ENCODE results near the gene EFCAB14. TPM values are rescaled to one million over a fixed set of nuclear protein-coding genes. Genes with fewer than 3 reads are reported as not detected.

The EFCAB14 gene
- total and polyA plus RNA-seq, 2 experiments from 2014 or later = 23.3 to 49.0 TPM

DNA sequence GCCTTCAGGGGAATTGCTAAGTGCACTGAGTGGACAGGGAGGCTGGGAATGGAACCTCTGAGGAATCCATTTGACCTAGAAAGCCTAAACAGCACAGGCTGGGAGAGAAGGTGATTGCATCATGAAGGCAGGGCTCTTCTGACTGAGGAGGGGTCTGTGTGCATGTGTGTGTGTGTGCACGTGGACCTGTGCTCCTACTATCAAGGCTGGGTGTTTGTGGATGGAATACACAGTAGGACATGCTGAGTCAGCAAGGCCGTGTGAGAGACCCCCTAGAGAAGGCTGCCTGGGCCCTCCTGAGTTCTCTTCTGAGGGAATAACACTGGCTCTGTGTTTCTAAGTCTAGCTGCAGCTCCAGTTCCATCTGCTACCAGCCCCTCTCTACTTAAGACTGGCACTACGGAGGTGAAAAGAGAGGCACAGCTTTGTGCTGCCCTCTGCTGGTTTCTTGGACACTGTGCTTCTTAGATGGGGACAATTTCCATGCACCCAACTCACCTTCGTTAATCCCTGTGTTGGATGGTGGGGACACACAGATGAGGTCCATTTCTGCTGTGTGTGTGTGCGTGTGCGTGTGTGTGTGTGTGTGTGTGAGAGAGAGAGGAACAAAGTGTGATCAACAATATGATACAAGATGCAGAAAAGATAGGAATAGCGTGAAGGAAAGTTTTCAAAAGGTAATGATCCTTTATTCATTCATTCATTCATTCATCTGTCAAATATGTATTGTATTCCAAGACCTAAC lies 6.2 kb upstream of the EFCAB14 start:
- Histone ChIP-seq H3K4me2 (no peak overlapping the region), H3K79me2 (replicated peaks; ENCODE audit: insufficient read depth) (no peaks in the 10 kb centered on the region), H2AFZ (peak overlapping the region; percentile 88), H3K4me1 (ENCODE audit: insufficient read depth) (no peaks in the 10 kb centered on the region), H3K4me3 (no peak overlapping the region), H4K20me1 (replicated peaks; ENCODE audit: insufficient read depth) (no peaks in the 10 kb centered on the region), H3F3A (replicated peaks; ENCODE audit: low read depth) (no peaks in the 10 kb centered on the region), H3K36me3 (ENCODE audit: insufficient read depth) (no peaks in the 10 kb centered on the region), H3K27me3 (ENCODE audit: insufficient read depth) (no peaks in the 10 kb centered on the region), H3K27ac (ENCODE audit: low read depth) (no peak overlapping the region), H3K9me2 (ENCODE audit: insufficient read depth) (no peaks in the 10 kb centered on the region)
- H3K27ac Mint-ChIP-seq = no peak overlapping the region
- H3K36me3 Mint-ChIP-seq (ENCODE audit: low read depth) = no peaks in the 10 kb centered on the region; the same call in 2 of the 3 replicates
- H3K27me3 Mint-ChIP-seq (ENCODE audit: insufficient read depth, low read depth, poor library complexity) = peaks cover 2% of the 10 kb centered on the region
- H3K4me3 Mint-ChIP-seq = no peak overlapping the region
- H3K4me1 Mint-ChIP-seq = peaks cover 10% of the 10 kb centered on the region
- TF ChIP-seq JUNB (IDR thresholded peaks at IDR 0.05; ENCODE audit: unreplicated experiment) = no peak
- TF ChIP-seq CTCF (conservative IDR thresholded peaks at IDR 0.05; ENCODE audit: low read depth in 2 of 2) = peak; percentile 84 to 97
- TF ChIP-seq STAT1 (IDR thresholded peaks at IDR 0.05; ENCODE audit: unreplicated experiment) = no peak
- peaks cover 6% of the 10 kb centered on the region for H3K9me3 Mint-ChIP-seq
- DNase-seq (ENCODE audit: low spot score) = peak; percentile 91
- ATAC-seq = peak; percentile 98

- Histone ChIP-seq H3K27me3 (ENCODE audit: insufficient read depth) (no peaks in the 10 kb centered on the region), H4K20me1 (replicated peaks; ENCODE audit: insufficient read depth) (no peaks in the 10 kb centered on the region), H3K9me2 (ENCODE audit: insufficient read depth) (no peaks in the 10 kb centered on the region), H3K27ac (ENCODE audit: low read depth) (no peak overlapping the region), H3K4me3 (no peak overlapping the region), H3F3A (replicated peaks; ENCODE audit: low read depth) (no peaks in the 10 kb centered on the region), H3K79me2 (replicated peaks; ENCODE audit: insufficient read depth) (no peaks in the 10 kb centered on the region), H3K4me1 (ENCODE audit: insufficient read depth) (peaks cover 7% of the 10 kb centered on the region; the same call in 1 of the 2 replicates), H2AFZ (peak overlapping the region; percentile 85), H3K36me3 (ENCODE audit: insufficient read depth) (no peaks in the 10 kb centered on the region), H3K4me2 (0 out of 2 replicates have a peak overlapping the region, but pooled peaks have one; percentile 26)
- Mint-ChIP-seq H3K4me3 (no peak overlapping the region), H3K4me1 (peaks cover 16% of the 10 kb centered on the region), H3K27me3 (ENCODE audit: insufficient read depth, low read depth, poor library complexity) (peaks cover 2% of the 10 kb centered on the region), H3K27ac (no peak overlapping the region), H3K9me3 (peaks cover 6% of the 10 kb centered on the region), H3K36me3 (ENCODE audit: low read depth) (no peaks in the 10 kb centered on the region; the same call in 2 of the 3 replicates)
- DNase-seq (ENCODE audit: low spot score) = peak; percentile 17
- no peak for ATAC-seq
- TF ChIP-seq ZNF331 (CRISPR knock-in tag; IDR thresholded peaks at IDR 0.05; ENCODE audit: low read depth) (no peak), STAT1 (IDR thresholded peaks at IDR 0.05; ENCODE audit: unreplicated experiment) (no peak), POLR2AphosphoS5 (IDR thresholded peaks at IDR 0.05; ENCODE audit: low read depth) (no peak), CREB1 (CRISPR knock-in tag; IDR thresholded peaks at IDR 0.05; ENCODE audit: low read depth) (no peak), EZH2phosphoT487 (IDR thresholded peaks at IDR 0.05; ENCODE audit: unreplicated experiment) (no peak), JUNB (IDR thresholded peaks at IDR 0.05; ENCODE audit: unreplicated experiment) (no peak)
- TF ChIP-seq, protein P1, sequence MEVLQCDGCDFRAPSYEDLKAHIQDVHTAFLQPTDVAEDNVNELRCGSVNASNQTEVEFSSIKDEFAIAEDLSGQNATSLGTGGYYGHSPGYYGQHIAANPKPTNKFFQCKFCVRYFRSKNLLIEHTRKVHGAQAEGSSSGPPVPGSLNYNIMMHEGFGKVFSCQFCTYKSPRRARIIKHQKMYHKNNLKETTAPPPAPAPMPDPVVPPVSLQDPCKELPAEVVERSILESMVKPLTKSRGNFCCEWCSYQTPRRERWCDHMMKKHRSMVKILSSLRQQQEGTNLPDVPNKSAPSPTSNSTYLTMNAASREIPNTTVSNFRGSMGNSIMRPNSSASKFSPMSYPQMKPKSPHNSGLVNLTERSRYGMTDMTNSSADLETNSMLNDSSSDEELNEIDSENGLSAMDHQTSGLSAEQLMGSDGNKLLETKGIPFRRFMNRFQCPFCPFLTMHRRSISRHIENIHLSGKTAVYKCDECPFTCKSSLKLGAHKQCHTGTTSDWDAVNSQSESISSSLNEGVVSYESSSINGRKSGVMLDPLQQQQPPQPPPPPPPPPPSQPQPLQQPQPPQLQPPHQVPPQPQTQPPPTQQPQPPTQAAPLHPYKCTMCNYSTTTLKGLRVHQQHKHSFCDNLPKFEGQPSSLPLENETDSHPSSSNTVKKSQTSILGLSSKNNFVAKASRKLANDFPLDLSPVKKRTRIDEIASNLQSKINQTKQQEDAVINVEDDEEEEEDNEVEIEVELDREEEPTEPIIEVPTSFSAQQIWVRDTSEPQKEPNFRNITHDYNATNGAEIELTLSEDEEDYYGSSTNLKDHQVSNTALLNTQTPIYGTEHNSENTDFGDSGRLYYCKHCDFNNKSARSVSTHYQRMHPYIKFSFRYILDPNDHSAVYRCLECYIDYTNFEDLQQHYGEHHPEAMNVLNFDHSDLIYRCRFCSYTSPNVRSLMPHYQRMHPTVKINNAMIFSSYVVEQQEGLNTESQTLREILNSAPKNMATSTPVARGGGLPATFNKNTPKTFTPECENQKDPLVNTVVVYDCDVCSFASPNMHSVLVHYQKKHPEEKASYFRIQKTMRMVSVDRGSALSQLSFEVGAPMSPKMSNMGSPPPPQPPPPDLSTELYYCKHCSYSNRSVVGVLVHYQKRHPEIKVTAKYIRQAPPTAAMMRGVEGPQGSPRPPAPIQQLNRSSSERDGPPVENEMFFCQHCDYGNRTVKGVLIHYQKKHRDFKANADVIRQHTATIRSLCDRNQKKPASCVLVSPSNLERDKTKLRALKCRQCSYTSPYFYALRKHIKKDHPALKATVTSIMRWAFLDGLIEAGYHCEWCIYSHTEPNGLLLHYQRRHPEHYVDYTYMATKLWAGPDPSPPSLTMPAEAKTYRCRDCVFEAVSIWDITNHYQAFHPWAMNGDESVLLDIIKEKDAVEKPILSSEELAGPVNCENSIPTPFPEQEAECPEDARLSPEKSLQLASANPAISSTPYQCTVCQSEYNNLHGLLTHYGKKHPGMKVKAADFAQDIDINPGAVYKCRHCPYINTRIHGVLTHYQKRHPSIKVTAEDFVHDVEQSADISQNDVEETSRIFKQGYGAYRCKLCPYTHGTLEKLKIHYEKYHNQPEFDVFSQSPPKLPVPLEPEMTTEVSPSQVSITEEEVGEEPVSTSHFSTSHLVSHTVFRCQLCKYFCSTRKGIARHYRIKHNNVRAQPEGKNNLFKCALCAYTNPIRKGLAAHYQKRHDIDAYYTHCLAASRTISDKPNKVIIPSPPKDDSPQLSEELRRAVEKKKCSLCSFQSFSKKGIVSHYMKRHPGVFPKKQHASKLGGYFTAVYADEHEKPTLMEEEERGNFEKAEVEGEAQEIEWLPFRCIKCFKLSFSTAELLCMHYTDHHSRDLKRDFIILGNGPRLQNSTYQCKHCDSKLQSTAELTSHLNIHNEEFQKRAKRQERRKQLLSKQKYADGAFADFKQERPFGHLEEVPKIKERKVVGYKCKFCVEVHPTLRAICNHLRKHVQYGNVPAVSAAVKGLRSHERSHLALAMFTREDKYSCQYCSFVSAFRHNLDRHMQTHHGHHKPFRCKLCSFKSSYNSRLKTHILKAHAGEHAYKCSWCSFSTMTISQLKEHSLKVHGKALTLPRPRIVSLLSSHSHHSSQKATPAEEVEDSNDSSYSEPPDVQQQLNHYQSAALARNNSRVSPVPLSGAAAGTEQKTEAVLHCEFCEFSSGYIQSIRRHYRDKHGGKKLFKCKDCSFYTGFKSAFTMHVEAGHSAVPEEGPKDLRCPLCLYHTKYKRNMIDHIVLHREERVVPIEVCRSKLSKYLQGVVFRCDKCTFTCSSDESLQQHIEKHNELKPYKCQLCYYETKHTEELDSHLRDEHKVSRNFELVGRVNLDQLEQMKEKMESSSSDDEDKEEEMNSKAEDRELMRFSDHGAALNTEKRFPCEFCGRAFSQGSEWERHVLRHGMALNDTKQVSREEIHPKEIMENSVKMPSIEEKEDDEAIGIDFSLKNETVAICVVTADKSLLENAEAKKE (CRISPR knock-in tag; IDR thresholded peaks at IDR 0.05) = no peak
- TF ChIP-seq, protein P2, sequence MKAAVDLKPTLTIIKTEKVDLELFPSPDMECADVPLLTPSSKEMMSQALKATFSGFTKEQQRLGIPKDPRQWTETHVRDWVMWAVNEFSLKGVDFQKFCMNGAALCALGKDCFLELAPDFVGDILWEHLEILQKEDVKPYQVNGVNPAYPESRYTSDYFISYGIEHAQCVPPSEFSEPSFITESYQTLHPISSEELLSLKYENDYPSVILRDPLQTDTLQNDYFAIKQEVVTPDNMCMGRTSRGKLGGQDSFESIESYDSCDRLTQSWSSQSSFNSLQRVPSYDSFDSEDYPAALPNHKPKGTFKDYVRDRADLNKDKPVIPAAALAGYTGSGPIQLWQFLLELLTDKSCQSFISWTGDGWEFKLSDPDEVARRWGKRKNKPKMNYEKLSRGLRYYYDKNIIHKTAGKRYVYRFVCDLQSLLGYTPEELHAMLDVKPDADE (IDR thresholded peaks at IDR 0.05) = no peak
Measured at GRCh38 chr1:46723901-46724300, 5.0 kb upstream of the EFCAB14 start.
